Measurements from ENCODE around the gene NUBP2. TPM values are rescaled to one million over a fixed set of nuclear protein-coding genes. Genes with fewer than 3 reads are reported as not detected.

NUBP2 gene
- total and polyA plus RNA-seq, 2 experiments from 2014 or later, result 79.4 to 175 TPM

GRCh38 chr16:1808691-1809090, 25.9 kb downstream of the NUBP2 start (continued):
- TF ChIP-seq, protein P1, sequence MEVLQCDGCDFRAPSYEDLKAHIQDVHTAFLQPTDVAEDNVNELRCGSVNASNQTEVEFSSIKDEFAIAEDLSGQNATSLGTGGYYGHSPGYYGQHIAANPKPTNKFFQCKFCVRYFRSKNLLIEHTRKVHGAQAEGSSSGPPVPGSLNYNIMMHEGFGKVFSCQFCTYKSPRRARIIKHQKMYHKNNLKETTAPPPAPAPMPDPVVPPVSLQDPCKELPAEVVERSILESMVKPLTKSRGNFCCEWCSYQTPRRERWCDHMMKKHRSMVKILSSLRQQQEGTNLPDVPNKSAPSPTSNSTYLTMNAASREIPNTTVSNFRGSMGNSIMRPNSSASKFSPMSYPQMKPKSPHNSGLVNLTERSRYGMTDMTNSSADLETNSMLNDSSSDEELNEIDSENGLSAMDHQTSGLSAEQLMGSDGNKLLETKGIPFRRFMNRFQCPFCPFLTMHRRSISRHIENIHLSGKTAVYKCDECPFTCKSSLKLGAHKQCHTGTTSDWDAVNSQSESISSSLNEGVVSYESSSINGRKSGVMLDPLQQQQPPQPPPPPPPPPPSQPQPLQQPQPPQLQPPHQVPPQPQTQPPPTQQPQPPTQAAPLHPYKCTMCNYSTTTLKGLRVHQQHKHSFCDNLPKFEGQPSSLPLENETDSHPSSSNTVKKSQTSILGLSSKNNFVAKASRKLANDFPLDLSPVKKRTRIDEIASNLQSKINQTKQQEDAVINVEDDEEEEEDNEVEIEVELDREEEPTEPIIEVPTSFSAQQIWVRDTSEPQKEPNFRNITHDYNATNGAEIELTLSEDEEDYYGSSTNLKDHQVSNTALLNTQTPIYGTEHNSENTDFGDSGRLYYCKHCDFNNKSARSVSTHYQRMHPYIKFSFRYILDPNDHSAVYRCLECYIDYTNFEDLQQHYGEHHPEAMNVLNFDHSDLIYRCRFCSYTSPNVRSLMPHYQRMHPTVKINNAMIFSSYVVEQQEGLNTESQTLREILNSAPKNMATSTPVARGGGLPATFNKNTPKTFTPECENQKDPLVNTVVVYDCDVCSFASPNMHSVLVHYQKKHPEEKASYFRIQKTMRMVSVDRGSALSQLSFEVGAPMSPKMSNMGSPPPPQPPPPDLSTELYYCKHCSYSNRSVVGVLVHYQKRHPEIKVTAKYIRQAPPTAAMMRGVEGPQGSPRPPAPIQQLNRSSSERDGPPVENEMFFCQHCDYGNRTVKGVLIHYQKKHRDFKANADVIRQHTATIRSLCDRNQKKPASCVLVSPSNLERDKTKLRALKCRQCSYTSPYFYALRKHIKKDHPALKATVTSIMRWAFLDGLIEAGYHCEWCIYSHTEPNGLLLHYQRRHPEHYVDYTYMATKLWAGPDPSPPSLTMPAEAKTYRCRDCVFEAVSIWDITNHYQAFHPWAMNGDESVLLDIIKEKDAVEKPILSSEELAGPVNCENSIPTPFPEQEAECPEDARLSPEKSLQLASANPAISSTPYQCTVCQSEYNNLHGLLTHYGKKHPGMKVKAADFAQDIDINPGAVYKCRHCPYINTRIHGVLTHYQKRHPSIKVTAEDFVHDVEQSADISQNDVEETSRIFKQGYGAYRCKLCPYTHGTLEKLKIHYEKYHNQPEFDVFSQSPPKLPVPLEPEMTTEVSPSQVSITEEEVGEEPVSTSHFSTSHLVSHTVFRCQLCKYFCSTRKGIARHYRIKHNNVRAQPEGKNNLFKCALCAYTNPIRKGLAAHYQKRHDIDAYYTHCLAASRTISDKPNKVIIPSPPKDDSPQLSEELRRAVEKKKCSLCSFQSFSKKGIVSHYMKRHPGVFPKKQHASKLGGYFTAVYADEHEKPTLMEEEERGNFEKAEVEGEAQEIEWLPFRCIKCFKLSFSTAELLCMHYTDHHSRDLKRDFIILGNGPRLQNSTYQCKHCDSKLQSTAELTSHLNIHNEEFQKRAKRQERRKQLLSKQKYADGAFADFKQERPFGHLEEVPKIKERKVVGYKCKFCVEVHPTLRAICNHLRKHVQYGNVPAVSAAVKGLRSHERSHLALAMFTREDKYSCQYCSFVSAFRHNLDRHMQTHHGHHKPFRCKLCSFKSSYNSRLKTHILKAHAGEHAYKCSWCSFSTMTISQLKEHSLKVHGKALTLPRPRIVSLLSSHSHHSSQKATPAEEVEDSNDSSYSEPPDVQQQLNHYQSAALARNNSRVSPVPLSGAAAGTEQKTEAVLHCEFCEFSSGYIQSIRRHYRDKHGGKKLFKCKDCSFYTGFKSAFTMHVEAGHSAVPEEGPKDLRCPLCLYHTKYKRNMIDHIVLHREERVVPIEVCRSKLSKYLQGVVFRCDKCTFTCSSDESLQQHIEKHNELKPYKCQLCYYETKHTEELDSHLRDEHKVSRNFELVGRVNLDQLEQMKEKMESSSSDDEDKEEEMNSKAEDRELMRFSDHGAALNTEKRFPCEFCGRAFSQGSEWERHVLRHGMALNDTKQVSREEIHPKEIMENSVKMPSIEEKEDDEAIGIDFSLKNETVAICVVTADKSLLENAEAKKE (CRISPR knock-in tag; IDR thresholded peaks at IDR 0.05), result no peak
- no peak for TF ChIP-seq ZNF114 (CRISPR knock-in tag; IDR thresholded peaks at IDR 0.05)
- no peak for TF ChIP-seq JUNB (IDR thresholded peaks at IDR 0.05; ENCODE audit: unreplicated experiment)
- no peak for TF ChIP-seq EZH2 (IDR thresholded peaks at IDR 0.05; ENCODE audit: low read depth, unreplicated experiment)
- TF ChIP-seq NANOG (IDR thresholded peaks at IDR 0.05; ENCODE audit: borderline replicate concordance), result no peak
- TF ChIP-seq EZH2phosphoT487 (IDR thresholded peaks at IDR 0.05; ENCODE audit: unreplicated experiment), result no peak
- no peak for TF ChIP-seq CREB1 (CRISPR knock-in tag; IDR thresholded peaks at IDR 0.05; ENCODE audit: low read depth)
- TF ChIP-seq, protein P2, sequence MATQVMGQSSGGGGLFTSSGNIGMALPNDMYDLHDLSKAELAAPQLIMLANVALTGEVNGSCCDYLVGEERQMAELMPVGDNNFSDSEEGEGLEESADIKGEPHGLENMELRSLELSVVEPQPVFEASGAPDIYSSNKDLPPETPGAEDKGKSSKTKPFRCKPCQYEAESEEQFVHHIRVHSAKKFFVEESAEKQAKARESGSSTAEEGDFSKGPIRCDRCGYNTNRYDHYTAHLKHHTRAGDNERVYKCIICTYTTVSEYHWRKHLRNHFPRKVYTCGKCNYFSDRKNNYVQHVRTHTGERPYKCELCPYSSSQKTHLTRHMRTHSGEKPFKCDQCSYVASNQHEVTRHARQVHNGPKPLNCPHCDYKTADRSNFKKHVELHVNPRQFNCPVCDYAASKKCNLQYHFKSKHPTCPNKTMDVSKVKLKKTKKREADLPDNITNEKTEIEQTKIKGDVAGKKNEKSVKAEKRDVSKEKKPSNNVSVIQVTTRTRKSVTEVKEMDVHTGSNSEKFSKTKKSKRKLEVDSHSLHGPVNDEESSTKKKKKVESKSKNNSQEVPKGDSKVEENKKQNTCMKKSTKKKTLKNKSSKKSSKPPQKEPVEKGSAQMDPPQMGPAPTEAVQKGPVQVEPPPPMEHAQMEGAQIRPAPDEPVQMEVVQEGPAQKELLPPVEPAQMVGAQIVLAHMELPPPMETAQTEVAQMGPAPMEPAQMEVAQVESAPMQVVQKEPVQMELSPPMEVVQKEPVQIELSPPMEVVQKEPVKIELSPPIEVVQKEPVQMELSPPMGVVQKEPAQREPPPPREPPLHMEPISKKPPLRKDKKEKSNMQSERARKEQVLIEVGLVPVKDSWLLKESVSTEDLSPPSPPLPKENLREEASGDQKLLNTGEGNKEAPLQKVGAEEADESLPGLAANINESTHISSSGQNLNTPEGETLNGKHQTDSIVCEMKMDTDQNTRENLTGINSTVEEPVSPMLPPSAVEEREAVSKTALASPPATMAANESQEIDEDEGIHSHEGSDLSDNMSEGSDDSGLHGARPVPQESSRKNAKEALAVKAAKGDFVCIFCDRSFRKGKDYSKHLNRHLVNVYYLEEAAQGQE (IDR thresholded peaks at IDR 0.05; ENCODE audit: unreplicated experiment), result no peak
- TF ChIP-seq STAT1 (IDR thresholded peaks at IDR 0.05; ENCODE audit: unreplicated experiment), result no peak
